Astrocyte (in vitro differentiated cells and primary cell): ENCODE results near the gene BRINP1. TPM values are rescaled to one million over a fixed set of nuclear protein-coding genes. Genes with fewer than 3 reads are reported as not detected.

ENCODE experiments used
- DNase-seq: peaks from one replicate; pipeline ENCODE4 v3.0.0-alpha.2; 2010; ENCODE audit warnings: low read depth
- FAIRE-seq: peaks from 2 replicates; lab custom pipeline; 2011; peaks lifted over from hg19 to GRCh38; lab: Jason Lieb, UNC
- H2AFZ ChIP-seq: 2 replicates; pipeline ENCODE4 v1.6.0; 2012; ENCODE audit warnings: low read depth, low read length, inconsistent platforms
- H3K27ac ChIP-seq: 2 replicates; pipeline ENCODE4 v1.5.1; 2011; ENCODE audit warnings: low read depth, low read length, inconsistent platforms
- H3K27me3 ChIP-seq: 2 replicates; pipeline ENCODE4 v1.6.0; 2011; ENCODE audit warnings: low read length, inconsistent platforms; ENCODE audit not compliant: insufficient read depth
- H3K36me3 ChIP-seq: 2 replicates; pipeline ENCODE4 v1.5.1; 2011; ENCODE audit warnings: low read length, inconsistent platforms; ENCODE audit not compliant: insufficient read depth
- H3K4me1 ChIP-seq: 2 replicates; pipeline ENCODE4 v1.5.1; 2011; ENCODE audit warnings: low read length, inconsistent platforms; ENCODE audit not compliant: insufficient read depth
- H3K4me2 ChIP-seq: 2 replicates; pipeline ENCODE4 v1.6.0; 2012; ENCODE audit warnings: low read length, inconsistent platforms
- H3K4me3 ChIP-seq: 2 replicates; pipeline ENCODE4 v1.5.1; 2011; ENCODE audit warnings: low read depth, mild to moderate bottlenecking, low read length, inconsistent platforms; ENCODE audit not compliant: insufficient read depth
- H3K79me2 ChIP-seq: 2 replicates; pipeline ENCODE4 v1.6.0; 2012; ENCODE audit warnings: mild to moderate bottlenecking, low read length, inconsistent platforms; ENCODE audit not compliant: insufficient read depth
- H3K9ac ChIP-seq: 2 replicates; pipeline ENCODE4 v1.6.0; 2012; ENCODE audit warnings: mild to moderate bottlenecking, low read length, inconsistent platforms
- H3K9me3 ChIP-seq: 2 replicates; pipeline ENCODE4 v1.5.1; 2012; ENCODE audit warnings: low read depth, mild to moderate bottlenecking, low read length, inconsistent platforms; ENCODE audit not compliant: insufficient read depth
- H4K20me1 ChIP-seq: 2 replicates; pipeline ENCODE4 v1.6.0; 2012; ENCODE audit warnings: low read length, inconsistent platforms; ENCODE audit not compliant: insufficient read depth
- H3K27ac Mint-ChIP-seq: one replicate; pipeline ENCODE4 v1.8.0; 2021; ENCODE audit warnings: mild to moderate bottlenecking, mixed read lengths; ENCODE audit not compliant: unreplicated experiment
- H3K27me3 Mint-ChIP-seq: one replicate; pipeline ENCODE4 v1.8.0; 2021; ENCODE audit warnings: low read depth, mixed read lengths; ENCODE audit not compliant: unreplicated experiment
- H3K36me3 Mint-ChIP-seq: one replicate; pipeline ENCODE4 v1.8.0; 2021; ENCODE audit warnings: low read depth, mixed read lengths; ENCODE audit not compliant: unreplicated experiment
- H3K4me1 Mint-ChIP-seq: one replicate; pipeline ENCODE4 v1.8.0; 2021; ENCODE audit warnings: low read depth, mixed read lengths; ENCODE audit not compliant: unreplicated experiment
- H3K4me3 Mint-ChIP-seq: one replicate; pipeline ENCODE4 v1.8.0; 2021; ENCODE audit warnings: mild to moderate bottlenecking, moderate library complexity, mixed read lengths; ENCODE audit not compliant: unreplicated experiment
- H3K9me3 Mint-ChIP-seq: one replicate; pipeline ENCODE4 v1.8.0; 2021; ENCODE audit warnings: mild to moderate bottlenecking, mixed read lengths; ENCODE audit not compliant: unreplicated experiment
- CTCF ChIP-seq: IDR thresholded peaks from 2 replicates; pipeline ENCODE4 v1.5.1; 2011; ENCODE audit warnings: low read depth, mild to moderate bottlenecking, inconsistent platforms, low read length, moderate library complexity; ENCODE audit not compliant: insufficient read depth
- EZH2 ChIP-seq: IDR thresholded peaks from 2 replicates; pipeline ENCODE4 v1.6.1; 2012; ENCODE audit warnings: mild to moderate bottlenecking, low read length, inconsistent platforms; ENCODE audit not compliant: insufficient read depth
- total RNA-seq: library from RNA; stranded (reverse); gene quantifications from 2 replicates; pipeline ENCODE4 v1.2.1, GENCODE V29; 2021

The BRINP1 gene
- total RNA-seq, 1 donor from 2014 or later: 2.2 TPM

- H3K4me3 ChIP-seq: no peak overlapping the region
- no peaks in the 10 kb centered on the region for H3K27me3 ChIP-seq
- no peak overlapping the region for H3K27ac ChIP-seq
- Mint-ChIP-seq H3K4me1 (no peaks in the 10 kb centered on the region), H3K27ac (no peak overlapping the region), H3K36me3 (no peaks in the 10 kb centered on the region), H3K27me3 (no peaks in the 10 kb centered on the region), H3K9me3 (no peaks in the 10 kb centered on the region), H3K4me3 (no peak overlapping the region)
- no peaks in the 10 kb centered on the region for H3K36me3 ChIP-seq
- no peaks in the 10 kb centered on the region for H4K20me1 ChIP-seq
- no peaks in the 10 kb centered on the region for H3K79me2 ChIP-seq
- H2AFZ ChIP-seq: no peak overlapping the region
- H3K9me3 ChIP-seq: peaks cover 2% of the 10 kb centered on the region
- no peaks in the 10 kb centered on the region for H3K4me1 ChIP-seq
- FAIRE-seq: no peak
- no peak overlapping the region for H3K4me2 ChIP-seq
- no peak overlapping the region for H3K9ac ChIP-seq
- TF ChIP-seq EZH2 (no peak), CTCF (no peak)
- no peak for DNase-seq
Measured at GRCh38 chr9:119252671-119253299, 116.5 kb downstream of the BRINP1 start.

GRCh38 chr9:119251936-119252335, 117.3 kb downstream of the BRINP1 start:
- Histone ChIP-seq H3K9ac (no peak overlapping the region), H3K27ac (no peak overlapping the region), H2AFZ (no peak overlapping the region), H3K79me2 (no peaks in the 10 kb centered on the region), H3K4me3 (no peak overlapping the region), H3K4me2 (no peak overlapping the region), H3K27me3 (no peaks in the 10 kb centered on the region), H3K4me1 (no peaks in the 10 kb centered on the region), H4K20me1 (no peaks in the 10 kb centered on the region), H3K36me3 (no peaks in the 10 kb centered on the region), H3K9me3 (peaks cover 2% of the 10 kb centered on the region)
- FAIRE-seq (no peak), DNase-seq (no peak)
- H3K27me3 Mint-ChIP-seq: no peaks in the 10 kb centered on the region
- H3K4me1 Mint-ChIP-seq: no peaks in the 10 kb centered on the region
- TF ChIP-seq CTCF (no peak), EZH2 (no peak)
- H3K9me3 Mint-ChIP-seq: no peaks in the 10 kb centered on the region
- H3K4me3 Mint-ChIP-seq: no peak overlapping the region
- no peaks in the 10 kb centered on the region for H3K36me3 Mint-ChIP-seq
- no peak overlapping the region for H3K27ac Mint-ChIP-seq

- no peaks in the 10 kb centered on the region for H3K79me2 ChIP-seq
- Mint-ChIP-seq H3K27me3 (no peaks in the 10 kb centered on the region), H3K4me1 (no peaks in the 10 kb centered on the region), H3K36me3 (peaks cover 5% of the 10 kb centered on the region), H3K4me3 (no peak overlapping the region), H3K27ac (no peak overlapping the region), H3K9me3 (no peaks in the 10 kb centered on the region)
- no peak overlapping the region for H3K4me3 ChIP-seq
- DNase-seq (no peak), FAIRE-seq (no peak)
- no peaks in the 10 kb centered on the region for H3K36me3 ChIP-seq
- H3K9ac ChIP-seq: no peak overlapping the region
- TF ChIP-seq EZH2 (no peak), CTCF (no peak)
- H3K27me3 ChIP-seq: no peaks in the 10 kb centered on the region
- no peak overlapping the region for H2AFZ ChIP-seq
- H3K4me2 ChIP-seq: no peak overlapping the region
- H3K4me1 ChIP-seq: no peaks in the 10 kb centered on the region
- H3K27ac ChIP-seq: no peak overlapping the region
- H3K9me3 ChIP-seq: peaks cover 5% of the 10 kb centered on the region
- H4K20me1 ChIP-seq: no peaks in the 10 kb centered on the region
Measured at GRCh38 chr9:119250730-119251129, 118.5 kb downstream of the BRINP1 start.
